ENCODE data around the gene ADGRL1. TPM values are rescaled to one million over a fixed set of nuclear protein-coding genes. Genes with fewer than 3 reads are reported as not detected.

The ADGRL1 gene
- total and polyA plus RNA-seq, 8 donors, result 6.0 to 24.5 (median 13.3) TPM

- TF ChIP-seq POLR2AphosphoS5 (IDR thresholded peaks at IDR 0.05) (no peak), EP300 (IDR thresholded peaks at IDR 0.05) (no peak)
- H3K36me3 ChIP-seq, result peaks cover 0 to 1% (median 0%) of the 10 kb centered on the region in 4 donors
- WGBS, 5 donors, result 0 to 2% (median 1%) methylated on average over 16 to 33 of the region's 33 CpGs
- H3K27ac ChIP-seq, result peak overlapping the region; percentile 68 to 99 (median 85)
- H3K27me3 ChIP-seq, result no peaks in the 10 kb centered on the region
- no peaks in the 10 kb centered on the region for H3K9me3 ChIP-seq
- H3K4me3 ChIP-seq, result peak overlapping the region; percentile 91 to 99 (median 95)
- intact Hi-C loops (cut with DNase I; ENCODE audit: low total_unique reads), result no loop called here
- peaks cover 62 to 74% (median 69%) of the 10 kb centered on the region in 4 donors for H3K4me1 ChIP-seq
- peak in 1 of 2 donors; percentile 64 for DNase-seq
Observed at GRCh38 chr19:14116918-14117578, 88.9 kb downstream of the ADGRL1 start.

GRCh38 chr19:14116525-14116917 lies 89.4 kb downstream of the ADGRL1 start:
- H3K9me3 ChIP-seq, result no peaks in the 10 kb centered on the region
- 8 to 17% (median 14%) methylated on average over 6 of the region's 6 CpGs for WGBS, 5 donors
- TF ChIP-seq CTCF (IDR thresholded peaks at IDR 0.05) (no peak), POLR2AphosphoS5 (IDR thresholded peaks at IDR 0.05) (no peak)
- peak overlapping the region in 4 of 5 donors; percentile 83 to 99 (median 91) for H3K27ac ChIP-seq
- DNase-seq, result no peak
- no peaks in the 10 kb centered on the region for H3K27me3 ChIP-seq
- peak overlapping the region; percentile 91 to 99 (median 95) for H3K4me3 ChIP-seq
- H3K36me3 ChIP-seq, result peaks cover 0 to 5% (median 0%) of the 10 kb centered on the region in 4 donors
- H3K4me1 ChIP-seq, result peaks cover 62 to 79% (median 74%) of the 10 kb centered on the region in 4 donors
- intact Hi-C loops (cut with DNase I; ENCODE audit: low total_unique reads), result no loop called here

GRCh38 chr19:14115756-14116155 lies 90.2 kb downstream of the ADGRL1 start:
- intact Hi-C loops (cut with DNase I; ENCODE audit: low total_unique reads), result no loop called here
- no peaks in the 10 kb centered on the region for H3K27me3 ChIP-seq
- no peaks in the 10 kb centered on the region for H3K9me3 ChIP-seq
- peak overlapping the region in 4 of 5 donors; percentile 84 to 99 (median 91) for H3K27ac ChIP-seq
- TF ChIP-seq POLR2A (IDR thresholded peaks at IDR 0.05), result no peak
- no peak for TF ChIP-seq CTCF (IDR thresholded peaks at IDR 0.05)
- TF ChIP-seq POLR2AphosphoS5 (IDR thresholded peaks at IDR 0.05), result no peak
- no peak for TF ChIP-seq EP300 (IDR thresholded peaks at IDR 0.05)
- H3K4me3 ChIP-seq, result peak overlapping the region in 1 of 4 donors; percentile 94
- peaks cover 62 to 84% (median 77%) of the 10 kb centered on the region in 4 donors for H3K4me1 ChIP-seq
- DNase-seq, result no peak
- WGBS, 5 donors, result 72 to 85% (median 82%) methylated on average over 5 of the region's 5 CpGs
- H3K36me3 ChIP-seq, result peaks cover 0 to 5% (median 0%) of the 10 kb centered on the region in 4 donors

GRCh38 chr19:14114854-14115253 lies 91.1 kb downstream of the ADGRL1 start:
- peaks cover 62 to 86% (median 76%) of the 10 kb centered on the region in 4 donors for H3K4me1 ChIP-seq

More at GRCh38 chr19:14114854-14115253, 91.1 kb downstream of the ADGRL1 start:
- H3K4me3 ChIP-seq, result no peak overlapping the region
- peaks cover 0 to 5% (median 0%) of the 10 kb centered on the region in 4 donors for H3K36me3 ChIP-seq
- no peaks in the 10 kb centered on the region for H3K9me3 ChIP-seq
- peak overlapping the region; percentile 26 to 99 (median 84) for H3K27ac ChIP-seq
- TF ChIP-seq POLR2AphosphoS5 (IDR thresholded peaks at IDR 0.05) (peak in 1 of 3 donors; percentile 4), POLR2A (IDR thresholded peaks at IDR 0.05) (no peak), EP300 (IDR thresholded peaks at IDR 0.05) (no peak), CTCF (IDR thresholded peaks at IDR 0.05) (peak in 5 of 7 experiments; percentile 43 to 73 (median 49))
- WGBS, 5 donors, result 32 to 47% (median 40%) methylated on average over 9 of the region's 9 CpGs
- intact Hi-C loops (cut with DNase I; ENCODE audit: low total_unique reads), result no loop called here
- DNase-seq, result peak; percentile 60
- H3K27me3 ChIP-seq, result no peaks in the 10 kb centered on the region

All from stomach (tissue), 9 donors.